ENCODE data around the gene MACROD2.

Gene MACROD2

DNA sequence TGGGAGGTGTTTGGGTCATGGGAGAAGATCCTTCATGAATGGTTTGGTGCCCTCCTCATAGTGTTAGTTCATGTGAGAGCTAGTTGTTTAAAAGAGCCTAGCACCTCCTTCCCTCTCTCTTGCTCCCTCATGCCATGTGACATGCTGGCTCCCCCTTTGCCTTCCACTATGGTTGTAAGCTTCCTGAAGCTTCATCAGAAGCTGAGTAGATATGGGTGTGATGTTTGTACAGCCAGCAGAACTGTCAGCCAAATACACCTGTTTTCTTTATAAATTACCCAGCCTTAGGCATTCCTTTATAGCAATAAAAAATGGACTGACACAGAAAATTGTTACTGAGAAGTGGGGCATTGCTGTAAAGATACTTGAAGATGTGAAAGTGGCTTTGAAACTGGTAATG lies 1073.2 kb downstream of the MACROD2 start:
- no peak overlapping the region for H3K4me3 ChIP-seq (ENCODE audit: low read depth, low read length)
- TF ChIP-seq, protein P1, sequence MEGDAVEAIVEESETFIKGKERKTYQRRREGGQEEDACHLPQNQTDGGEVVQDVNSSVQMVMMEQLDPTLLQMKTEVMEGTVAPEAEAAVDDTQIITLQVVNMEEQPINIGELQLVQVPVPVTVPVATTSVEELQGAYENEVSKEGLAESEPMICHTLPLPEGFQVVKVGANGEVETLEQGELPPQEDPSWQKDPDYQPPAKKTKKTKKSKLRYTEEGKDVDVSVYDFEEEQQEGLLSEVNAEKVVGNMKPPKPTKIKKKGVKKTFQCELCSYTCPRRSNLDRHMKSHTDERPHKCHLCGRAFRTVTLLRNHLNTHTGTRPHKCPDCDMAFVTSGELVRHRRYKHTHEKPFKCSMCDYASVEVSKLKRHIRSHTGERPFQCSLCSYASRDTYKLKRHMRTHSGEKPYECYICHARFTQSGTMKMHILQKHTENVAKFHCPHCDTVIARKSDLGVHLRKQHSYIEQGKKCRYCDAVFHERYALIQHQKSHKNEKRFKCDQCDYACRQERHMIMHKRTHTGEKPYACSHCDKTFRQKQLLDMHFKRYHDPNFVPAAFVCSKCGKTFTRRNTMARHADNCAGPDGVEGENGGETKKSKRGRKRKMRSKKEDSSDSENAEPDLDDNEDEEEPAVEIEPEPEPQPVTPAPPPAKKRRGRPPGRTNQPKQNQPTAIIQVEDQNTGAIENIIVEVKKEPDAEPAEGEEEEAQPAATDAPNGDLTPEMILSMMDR (IDR thresholded peaks at IDR 0.05; ENCODE audit: borderline replicate concordance, insufficient read depth, low read depth, low read length), result no peak

DNA sequence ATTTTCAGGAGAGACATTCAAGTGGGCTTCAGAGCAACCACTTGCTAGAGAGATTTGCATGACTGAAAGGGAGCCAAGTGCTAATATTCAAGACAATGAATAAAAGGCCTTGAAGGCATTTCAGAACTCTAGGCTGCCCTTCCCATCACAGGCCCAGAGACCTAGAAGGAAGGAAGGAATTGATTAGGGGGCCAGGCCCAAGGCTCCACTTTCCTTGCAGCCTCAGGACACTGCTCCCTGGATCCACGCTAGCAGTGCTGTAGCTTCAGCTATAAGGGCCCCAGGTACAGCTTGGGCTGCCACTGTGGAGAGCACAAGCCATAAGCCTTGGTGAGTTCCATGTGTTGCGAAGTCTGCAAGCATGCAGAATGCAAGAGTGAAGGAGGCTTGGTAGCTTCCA lies 1074.0 kb downstream of the MACROD2 start:
- TF ChIP-seq, protein P1 (IDR thresholded peaks at IDR 0.05; ENCODE audit: borderline replicate concordance, insufficient read depth, low read depth, low read length), result no peak
- no peak overlapping the region for H3K4me3 ChIP-seq (ENCODE audit: low read depth, low read length)

GRCh38 chr20:15071085-15071808 lies 1075.9 kb downstream of the MACROD2 start:
- TF ChIP-seq, protein P1 (IDR thresholded peaks at IDR 0.05; ENCODE audit: borderline replicate concordance, insufficient read depth, low read depth, low read length), result no peak
- no peak overlapping the region for H3K4me3 ChIP-seq (ENCODE audit: low read depth, low read length)

DNA sequence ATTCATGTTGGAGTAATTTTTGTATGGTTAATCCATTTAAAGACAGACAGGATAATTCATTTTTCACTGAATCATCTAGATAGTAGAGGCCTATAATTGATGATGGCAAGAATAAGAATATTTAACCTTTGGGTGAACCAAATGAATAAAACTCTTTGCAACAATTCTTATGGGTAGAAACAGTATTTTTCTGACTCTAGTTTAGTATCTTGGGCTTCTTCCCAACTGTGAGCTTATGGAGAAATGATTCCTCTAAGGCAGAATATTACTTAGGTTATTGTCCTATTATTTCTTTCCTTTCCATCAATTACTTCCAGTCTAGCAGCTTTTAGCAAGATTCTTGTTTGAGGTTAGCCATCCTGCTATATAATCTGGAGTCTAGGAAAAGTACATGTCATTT lies 1077.0 kb downstream of the MACROD2 start:
- TF ChIP-seq, protein P1 (IDR thresholded peaks at IDR 0.05; ENCODE audit: borderline replicate concordance, insufficient read depth, low read depth, low read length), result no peak
- no peak overlapping the region for H3K4me3 ChIP-seq (ENCODE audit: low read depth, low read length)

DNA sequence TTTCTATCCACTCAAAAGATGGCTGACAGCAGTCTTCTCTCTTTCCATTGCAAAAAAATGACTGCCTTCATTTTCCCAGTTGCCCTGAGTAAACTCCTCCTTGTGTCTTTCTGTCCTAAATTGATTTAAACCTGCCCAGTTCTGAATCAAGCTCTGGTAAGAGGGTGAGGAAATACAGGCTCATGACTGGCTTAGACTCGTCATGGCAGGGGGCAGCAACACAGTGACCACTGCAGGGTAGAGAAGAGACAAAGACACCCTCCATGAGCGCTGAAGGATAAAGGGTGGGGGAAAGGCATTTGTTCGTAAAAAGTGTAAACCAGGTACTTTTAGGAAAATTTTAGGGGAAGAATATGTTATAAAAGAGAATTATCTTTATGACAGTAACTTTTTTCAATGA lies 1080.3 kb downstream of the MACROD2 start:
- no peak overlapping the region for H3K4me3 ChIP-seq (ENCODE audit: low read depth, low read length)
- TF ChIP-seq, protein P1 (IDR thresholded peaks at IDR 0.05; ENCODE audit: borderline replicate concordance, insufficient read depth, low read depth, low read length), result no peak

DNA sequence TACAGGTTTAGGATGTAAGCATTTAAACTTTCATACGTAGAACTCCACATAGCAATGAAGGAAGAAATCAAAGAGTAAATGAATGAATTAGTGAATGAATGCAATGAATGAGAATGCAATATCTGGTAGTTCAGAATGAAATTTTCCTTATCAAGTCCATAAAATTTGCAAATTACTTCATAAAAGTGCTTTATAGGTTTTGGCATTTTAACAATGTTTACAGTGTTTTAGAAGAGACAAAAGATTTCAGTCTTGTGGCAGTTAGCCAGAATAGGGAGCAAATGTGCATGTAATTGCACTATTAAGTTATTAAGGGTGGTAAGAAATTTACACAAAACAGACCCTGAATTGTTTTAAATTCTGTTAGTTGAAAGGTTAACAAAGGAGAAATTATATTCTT lies 1081.5 kb downstream of the MACROD2 start:
- TF ChIP-seq, protein P1 (IDR thresholded peaks at IDR 0.05; ENCODE audit: borderline replicate concordance, insufficient read depth, low read depth, low read length), result no peak
- no peak overlapping the region for H3K4me3 ChIP-seq (ENCODE audit: low read depth, low read length)

- H3K4me3 ChIP-seq (ENCODE audit: low read depth, low read length), result no peak overlapping the region
These were observed 1082.5 kb downstream of the MACROD2 start for GRCh38 chr20:15077733-15078250.

More at GRCh38 chr20:15077733-15078250, 1082.5 kb downstream of the MACROD2 start:
- TF ChIP-seq, protein P1 (IDR thresholded peaks at IDR 0.05; ENCODE audit: borderline replicate concordance, insufficient read depth, low read depth, low read length), result no peak

Data from GM12875 (cell line).